Mesenchymal stem cell (in vitro differentiated cells and primary cell): ENCODE results near the gene UGT2A3.

ENCODE experiments used
- DNase-seq: peaks from one replicate; pipeline ENCODE4 v3.0.0-alpha.2; 2013
- H2AFZ ChIP-seq: one replicate; pipeline ENCODE4 v1.6.1; 2013; ENCODE audit warnings: low read depth, mild to moderate bottlenecking, control low read depth, inconsistent platforms, low read length, moderate library complexity
- H2AK5ac ChIP-seq: 2 replicates; pipeline ENCODE4 v1.6.1; 2013; ENCODE audit warnings: low read length, moderate library complexity, mild to moderate bottlenecking, inconsistent platforms; ENCODE audit not compliant: severe bottlenecking
- H2BK120ac ChIP-seq: one replicate; pipeline ENCODE4 v1.6.1; 2013; ENCODE audit warnings: low read depth, mild to moderate bottlenecking, inconsistent platforms, low read length, moderate library complexity
- H2BK12ac ChIP-seq, 2 experiments: one replicate each; pipeline ENCODE4 v1.6.1; 2013; ENCODE audit warnings: inconsistent platforms in 2 of 2, low read length in 2 of 2, mild to moderate bottlenecking in 2 of 2, moderate library complexity in 2 of 2, control low read depth in 1 of 2
- H2BK15ac ChIP-seq: one replicate; pipeline ENCODE4 v1.6.1; 2013; ENCODE audit warnings: mild to moderate bottlenecking, low read depth, inconsistent platforms; ENCODE audit not compliant: poor library complexity, severe bottlenecking
- H2BK5ac ChIP-seq: 2 replicates; pipeline ENCODE4 v1.6.1; 2013; ENCODE audit warnings: low read depth, mild to moderate bottlenecking, low read length, control low read depth, inconsistent platforms; ENCODE audit not compliant: poor library complexity, severe bottlenecking
- H3K14ac ChIP-seq, 2 experiments: one replicate each; pipeline ENCODE4 v1.6.1; 2013; ENCODE audit warnings: inconsistent platforms in 2 of 2, low read length in 2 of 2, control low read depth in 1 of 2, mild to moderate bottlenecking in 1 of 2, moderate library complexity in 1 of 2
- H3K18ac ChIP-seq, 2 experiments: one replicate each; pipeline ENCODE4 v1.6.1; 2013; ENCODE audit warnings: inconsistent platforms in 2 of 2, low read length in 2 of 2, control low read depth in 1 of 2, low read depth in 1 of 2, mild to moderate bottlenecking in 1 of 2
- H3K23ac ChIP-seq, 2 experiments: one replicate each; pipeline ENCODE4 v1.6.1; 2013; ENCODE audit warnings: inconsistent platforms in 2 of 2, low read length in 2 of 2, mild to moderate bottlenecking in 2 of 2, moderate library complexity in 2 of 2, control low read depth in 1 of 2
- H3K27ac ChIP-seq: 2 replicates; pipeline ENCODE4 v1.5.1; 2013; ENCODE audit warnings: mild to moderate bottlenecking, moderate library complexity, low read length, control low read depth, inconsistent platforms; ENCODE audit not compliant: poor library complexity, severe bottlenecking
- H3K27me3 ChIP-seq, 2 experiments: 2 replicates each; pipeline versions ENCODE4 v1.6.1 to v1.7.0; 2013; ENCODE audit warnings: low read length in 2 of 2, mild to moderate bottlenecking in 2 of 2, moderate library complexity in 2 of 2, control low read depth in 1 of 2, inconsistent platforms in 1 of 2; ENCODE audit not compliant: control insufficient read depth in 1 of 2, insufficient read depth in 1 of 2
- H3K36me3 ChIP-seq, 2 experiments: 2 replicates each; pipeline versions ENCODE4 v1.6.1 to v1.7.0; 2013; ENCODE audit warnings: low read length in 2 of 2, control low read depth in 1 of 2, inconsistent platforms in 1 of 2, low read depth in 1 of 2, mild to moderate bottlenecking in 1 of 2; ENCODE audit not compliant: insufficient read depth in 2 of 2, control insufficient read depth in 1 of 2
- H3K4ac ChIP-seq, 2 experiments: one replicate each; pipeline ENCODE4 v1.6.1; 2013; ENCODE audit warnings: inconsistent platforms in 2 of 2, low read length in 2 of 2, mild to moderate bottlenecking in 2 of 2, moderate library complexity in 2 of 2, control low read depth in 1 of 2, low read depth in 1 of 2
- H3K4me1 ChIP-seq: 2 replicates; pipeline ENCODE4 v1.6.1; 2013; ENCODE audit warnings: low read depth, low read length, control low read depth; ENCODE audit not compliant: control insufficient read depth, insufficient read depth
- H3K4me2 ChIP-seq: 2 replicates; pipeline ENCODE4 v1.6.1; 2013; ENCODE audit warnings: low read length, mild to moderate bottlenecking, inconsistent platforms; ENCODE audit not compliant: poor library complexity, severe bottlenecking
- H3K4me3 ChIP-seq, 2 experiments: 2 replicates each; pipeline versions ENCODE4 v1.5.1 to v1.7.0; 2013; ENCODE audit warnings: low read length in 2 of 2, mild to moderate bottlenecking in 2 of 2, control low read depth in 1 of 2, low read depth in 1 of 2; ENCODE audit not compliant: insufficient read depth in 1 of 2
- H3K79me1 ChIP-seq: replicated peaks from 2 replicates; pipeline ENCODE4 v1.6.1; 2013; ENCODE audit warnings: mild to moderate bottlenecking, control low read depth, low read length, inconsistent platforms; ENCODE audit not compliant: poor library complexity, severe bottlenecking
- H3K9ac ChIP-seq: 2 replicates; pipeline ENCODE4 v1.7.0; 2013; ENCODE audit warnings: mild to moderate bottlenecking, low read length, moderate library complexity
- H3K9me3 ChIP-seq: 2 replicates; pipeline ENCODE4 v1.7.0; 2013; ENCODE audit warnings: mild to moderate bottlenecking, low read length; ENCODE audit not compliant: control insufficient read depth
- H4K8ac ChIP-seq: one replicate; pipeline ENCODE4 v1.6.1; 2013; ENCODE audit warnings: inconsistent platforms, mild to moderate bottlenecking, low read length, moderate library complexity
- H4K91ac ChIP-seq: one replicate; pipeline ENCODE4 v1.6.1; 2013; ENCODE audit warnings: mild to moderate bottlenecking, low read length, inconsistent platforms
- WGBS: methylation state at CpG from one replicate; pipeline ENCODE4 v1.1.7; 2013; ENCODE audit warnings: mixed read lengths; 5-methylcytosine and 5-hydroxymethylcytosine counted together

The UGT2A3 gene

GRCh38 chr4:68917016-68917415, 34.6 kb downstream of the UGT2A3 start:
- Histone ChIP-seq H3K79me1 (no peaks in the 10 kb centered on the region), H3K36me3 (no peaks in the 10 kb centered on the region), H3K9ac (no peak overlapping the region), H3K4me2 (no peak overlapping the region), H3K4me3 (no peak overlapping the region), H3K23ac (no peak overlapping the region), H3K9me3 (no peaks in the 10 kb centered on the region), H3K18ac (no peak overlapping the region), H2AK5ac (no peak overlapping the region), H4K91ac (no peak overlapping the region), H3K4me1 (no peaks in the 10 kb centered on the region), H2BK15ac (no peak overlapping the region), H3K27ac (no peak overlapping the region), H4K8ac (no peak overlapping the region), H3K4ac (no peak overlapping the region), H3K14ac (no peak overlapping the region), H2BK5ac (no peak overlapping the region), H2BK120ac (no peak overlapping the region), H2BK12ac (no peak overlapping the region), H3K27me3 (no peaks in the 10 kb centered on the region), H2AFZ (no peak overlapping the region)
- WGBS = 94% methylated on average over 7 of the region's 8 CpGs
- DNase-seq = no peak

- no peaks in the 10 kb centered on the region for H3K9me3 ChIP-seq
- H3K36me3 ChIP-seq = no peaks in the 10 kb centered on the region
- H3K9ac ChIP-seq = no peak overlapping the region
- no peak overlapping the region for H3K4me2 ChIP-seq
- WGBS = 93% methylated on average over 3 of the region's 3 CpGs
- no peak overlapping the region for H3K27ac ChIP-seq
- H3K14ac ChIP-seq = no peak overlapping the region
- H3K79me1 ChIP-seq = no peaks in the 10 kb centered on the region
- H3K4me3 ChIP-seq = no peak overlapping the region
- no peak overlapping the region for H2BK120ac ChIP-seq
- H3K4ac ChIP-seq = no peak overlapping the region
- H2AFZ ChIP-seq = no peak overlapping the region
- H4K8ac ChIP-seq = no peak overlapping the region
- no peak overlapping the region for H3K23ac ChIP-seq
- H4K91ac ChIP-seq = no peak overlapping the region
- DNase-seq = no peak
- H2AK5ac ChIP-seq = no peak overlapping the region
- H2BK12ac ChIP-seq = no peak overlapping the region
- H3K18ac ChIP-seq = no peak overlapping the region
- no peak overlapping the region for H2BK5ac ChIP-seq
- H2BK15ac ChIP-seq = no peak overlapping the region
- H3K4me1 ChIP-seq = no peaks in the 10 kb centered on the region
- no peaks in the 10 kb centered on the region for H3K27me3 ChIP-seq
Observed at GRCh38 chr4:68912807-68913206, 38.8 kb downstream of the UGT2A3 start.

- no peak overlapping the region for H4K91ac ChIP-seq
- H3K23ac ChIP-seq = no peak overlapping the region
- no CpG with 5 or more reads among the region's 2 CpGs for WGBS
Observed at GRCh38 chr4:68909385-68909784, 42.2 kb downstream of the UGT2A3 start.

GRCh38 chr4:68907788-68908700, 43.6 kb downstream of the UGT2A3 start:
- peak overlapping the region; percentile 58 for H3K27ac ChIP-seq
- no peak for DNase-seq
- no peaks in the 10 kb centered on the region for H3K27me3 ChIP-seq
- WGBS = 100% methylated on average over 1 of the region's 3 CpGs
- H2AFZ ChIP-seq = no peak overlapping the region
- H3K79me1 ChIP-seq = peaks cover 4% of the 10 kb centered on the region
- H3K9me3 ChIP-seq = no peaks in the 10 kb centered on the region
- no peak overlapping the region for H2BK120ac ChIP-seq
- no peak overlapping the region for H2BK5ac ChIP-seq
- no peak overlapping the region for H3K4me3 ChIP-seq
- H3K36me3 ChIP-seq = no peaks in the 10 kb centered on the region
- H3K14ac ChIP-seq = no peak overlapping the region
- no peak overlapping the region for H2AK5ac ChIP-seq
- H2BK15ac ChIP-seq = no peak overlapping the region
- H3K18ac ChIP-seq = no peak overlapping the region
- H3K4ac ChIP-seq = no peak overlapping the region
- no peak overlapping the region for H4K91ac ChIP-seq
- H3K23ac ChIP-seq = no peak overlapping the region
- H2BK12ac ChIP-seq = no peak overlapping the region
- no peak overlapping the region for H4K8ac ChIP-seq
- H3K9ac ChIP-seq = no peak overlapping the region
- no peak overlapping the region for H3K4me2 ChIP-seq
- peaks cover 13% of the 10 kb centered on the region for H3K4me1 ChIP-seq

More at GRCh38 chr4:68909385-68909784, 42.2 kb downstream of the UGT2A3 start:
- no peak overlapping the region for H2AK5ac ChIP-seq
- H3K4ac ChIP-seq = no peak overlapping the region
- H3K18ac ChIP-seq = no peak overlapping the region
- H2BK12ac ChIP-seq = no peak overlapping the region
- H3K27me3 ChIP-seq = no peaks in the 10 kb centered on the region
- H2BK5ac ChIP-seq = no peak overlapping the region
- H2AFZ ChIP-seq = no peak overlapping the region
- no peak overlapping the region for H3K4me3 ChIP-seq
- no peak overlapping the region for H3K9ac ChIP-seq
- no peak overlapping the region for H3K27ac ChIP-seq
- no peak for DNase-seq
- no peaks in the 10 kb centered on the region for H3K36me3 ChIP-seq
- peaks cover 13% of the 10 kb centered on the region for H3K4me1 ChIP-seq
- H2BK120ac ChIP-seq = no peak overlapping the region
- H2BK15ac ChIP-seq = no peak overlapping the region
- no peaks in the 10 kb centered on the region for H3K9me3 ChIP-seq
- H3K4me2 ChIP-seq = no peak overlapping the region
- no peak overlapping the region for H4K8ac ChIP-seq
- H3K14ac ChIP-seq = no peak overlapping the region
- H3K79me1 ChIP-seq = peaks cover 4% of the 10 kb centered on the region
